HCT116 (cell line): ENCODE data around the gene CD34. TPM values are rescaled to one million over a fixed set of nuclear protein-coding genes. Genes with fewer than 3 reads are reported as not detected.

ENCODE experiments used
- ATAC-seq: fragments of 200-7000 bp; cut with Tn5 transposase; 2 replicates; pipeline ENCODE4 v1.9.1; 2020; ENCODE audit warnings: mild to moderate bottlenecking, moderate library complexity
- BruUV-seq: library from RNA; stranded (reverse); fragments of 400-500 nt; replicated peaks from 2 replicates; lab custom pipeline; 2021; lab: Mats Ljungman, UMichigan
- CTCF ChIA-PET: fragments of 300-600 bp; sonication (Branson Sonifier 250); formaldehyde crosslinking; loops from one replicate; lab custom pipeline; 2021; ENCODE audit warnings: antibody characterized with exemption; lab: Charles Lee
- POLR2A ChIA-PET: fragments of 300-600, 350-600 bp; sonication (Branson Sonifier 250); formaldehyde crosslinking; loops from one replicate; lab custom pipeline; 2021; ENCODE audit warnings: antibody characterized with exemption; lab: Charles Lee
- RAD21 ChIA-PET, 2 experiments: fragments of 300-600 bp; sonication (Branson Sonifier 250); formaldehyde crosslinking; loops; one replicate each; lab custom pipeline; 2023; ENCODE audit warnings: low total read pairs in 2 of 2; ENCODE audit not compliant: uncharacterized antibody in 2 of 2, unreplicated experiment in 2 of 2, low non-redundant PET in 1 of 2; lab: Charles Lee
- DNase-seq: peaks from one replicate; pipeline ENCODE4 v3.0.0-alpha.2; 2010; ENCODE audit warnings: low read depth, low spot score
- H2AFZ ChIP-seq: fragments of 200-600 bp; shearing (Covaris generic), sonication (generic); 2 replicates; pipeline ENCODE4 v1.6.1; 2017; ENCODE audit warnings: low read depth, mixed run types, mixed read lengths, antibody characterized with exemption, low read length; ENCODE audit not compliant: poor library complexity, severe bottlenecking
- H3K27ac ChIP-seq: 2 replicates; pipeline ENCODE4 v1.5.1; 2012; ENCODE audit warnings: low read depth, low read length
- H3K27me3 ChIP-seq: fragments of 200-600 bp; sonication (generic); 2 replicates; pipeline ENCODE4 v1.6.1; 2016; ENCODE audit warnings: mixed run types, low read length, mixed read lengths; ENCODE audit not compliant: insufficient read depth
- H3K36me3 ChIP-seq, 2 experiments: fragments of 200-500 bp in 1 of 2; fragments of 200-600 bp in 1 of 2; sonication (Bioruptor generic) in 1 of 2; sonication (generic) in 1 of 2; 2 replicates each; pipeline versions ENCODE4 v1.5.1 to v1.6.1; 2014 to 2016; ENCODE audit warnings: low read length in 2 of 2, inconsistent platforms in 1 of 2, mixed read lengths in 1 of 2, mixed run types in 1 of 2; ENCODE audit not compliant: insufficient read depth in 2 of 2, control insufficient read depth in 1 of 2
- H3K4me1 ChIP-seq, 2 experiments: fragments of 200-600 bp in 1 of 2; sonication (generic) in 1 of 2; 2 replicates each; pipeline versions ENCODE4 v1.5.1 to v1.6.1; 2012 to 2017; ENCODE audit warnings: low read length in 2 of 2, inconsistent platforms in 1 of 2, mild to moderate bottlenecking in 1 of 2, mixed read lengths in 1 of 2, mixed run types in 1 of 2, moderate library complexity in 1 of 2; ENCODE audit not compliant: insufficient read depth in 2 of 2, control insufficient read depth in 1 of 2
- H3K4me2 ChIP-seq: fragments of 200-600 bp; sonication (generic); 2 replicates; pipeline ENCODE4 v1.6.1; 2017; ENCODE audit warnings: mixed run types, low read length, mixed read lengths
- H3K4me3 ChIP-seq, 2 experiments: fragments of 200-600 bp in 1 of 2; sonication (generic) in 1 of 2; replicated peaks in 1 of 2; 2 replicates each; pipeline ENCODE4 v1.5.1; 2011 to 2016; ENCODE audit warnings: low read length in 2 of 2, control low read depth in 1 of 2, low read depth in 1 of 2, mild to moderate bottlenecking in 1 of 2, mixed read lengths in 1 of 2, mixed run types in 1 of 2
- H3K79me2 ChIP-seq: fragments of 200-600 bp; sonication (generic); 2 replicates; pipeline ENCODE4 v1.6.1; 2017; ENCODE audit warnings: mild to moderate bottlenecking, mixed run types, low read length, moderate library complexity, mixed read lengths; ENCODE audit not compliant: insufficient read depth
- H3K9ac ChIP-seq: fragments of 200-600 bp; sonication (generic); 2 replicates; pipeline ENCODE4 v1.6.1; 2016; ENCODE audit warnings: low read length, mixed read lengths
- H3K9me2 ChIP-seq: fragments of 200-600 bp; sonication (generic), shearing (Covaris generic); 2 replicates; pipeline ENCODE4 v1.6.1; 2017; ENCODE audit warnings: mixed run types, mild to moderate bottlenecking, moderate library complexity; ENCODE audit not compliant: insufficient read depth
- H3K9me3 ChIP-seq, 2 experiments: fragments of 200-500 bp in 1 of 2; fragments of 200-600 bp in 1 of 2; sonication (Bioruptor generic) in 1 of 2; sonication (generic) in 1 of 2; 2 replicates each; pipeline ENCODE4 v1.6.1; 2014 to 2017; ENCODE audit warnings: low read length in 2 of 2, mixed read lengths in 2 of 2, inconsistent platforms in 1 of 2, low read depth in 1 of 2, mild to moderate bottlenecking in 1 of 2, mixed run types in 1 of 2, moderate library complexity in 1 of 2; ENCODE audit not compliant: control insufficient read depth in 1 of 2, insufficient read depth in 1 of 2
- H4K20me1 ChIP-seq: fragments of 200-600 bp; sonication (generic), shearing (Covaris generic); 2 replicates; pipeline ENCODE4 v1.6.1; 2017; ENCODE audit warnings: mixed run types, mild to moderate bottlenecking, moderate library complexity; ENCODE audit not compliant: insufficient read depth
- EGR1 ChIP-seq: IDR thresholded peaks from 2 replicates; pipeline ENCODE4 v1.6.1; 2012; ENCODE audit warnings: low read depth
- ELF1 ChIP-seq: IDR thresholded peaks from 2 replicates; pipeline ENCODE4 v1.6.1; 2012; ENCODE audit warnings: low read depth, borderline replicate concordance
- JUND ChIP-seq: IDR thresholded peaks from 2 replicates; pipeline ENCODE4 v1.6.1; 2012
- TCF7L2 ChIP-seq: IDR thresholded peaks from 2 replicates; pipeline ENCODE4 v1.7.0; 2011; ENCODE audit warnings: borderline replicate concordance, inconsistent platforms; ENCODE audit not compliant: insufficient read depth, insufficient read length; ENCODE audit errors: extremely low read depth
- YY1 ChIP-seq: IDR thresholded peaks from 2 replicates; pipeline ENCODE4 v1.6.1; 2011; ENCODE audit warnings: low read length, low read depth, moderate library complexity, mild to moderate bottlenecking; ENCODE audit not compliant: insufficient replicate concordance; ENCODE audit errors: extremely low read depth
- ZNF274 ChIP-seq: fragments of 200-500 bp; sonication (Bioruptor generic); IDR thresholded peaks from 2 replicates; pipeline ENCODE4 v1.6.1; 2014; ENCODE audit warnings: mild to moderate bottlenecking, low read depth, low read length, inconsistent platforms
- intact Hi-C: fragments of 100-400 bp; cut with micrococcal nuclease; formaldehyde crosslinking; loops from 2 replicates; pipeline ENCODE4 v1.10.0; 2022
- total RNA-seq: library from RNA; stranded (reverse); gene quantifications from one replicate; pipeline ENCODE4 v1.2.1, GENCODE V29; 2021; ENCODE audit not compliant: unreplicated experiment
- TF ChIP-seq, protein P1 (sequence below): IDR thresholded peaks from 2 replicates; pipeline ENCODE4 v1.6.1; 2012; ENCODE audit warnings: low read depth

The CD34 gene
- total RNA-seq, 1 experiment from 2014 or later, result 0.07 TPM

GRCh38 chr1:207956986-207957385 is 46.1 kb upstream of the CD34 start:
- POLR2A ChIA-PET, result interaction anchor here (1.5 kb wide), 1 partner anchor 72 kb away, joined by 3 read pairs; no protein-coding TSS in a partner anchor

More at GRCh38 chr1:207956986-207957385, 46.1 kb upstream of the CD34 start:
- intact Hi-C loops, result no loop called here
- H3K9me2 ChIP-seq, result no peaks in the 10 kb centered on the region
- DNase-seq (no peak), ATAC-seq (no peak)
- 0 out of 2 replicates have a peak, but pooled peaks cover 4% of the 10 kb centered on the region for H3K27me3 ChIP-seq
- H3K4me3 ChIP-seq, result no peak overlapping the region
- no peaks in the 10 kb centered on the region for H3K36me3 ChIP-seq
- ChIA-PET CTCF (interaction anchor here (1.3 kb wide), 1 partner anchor 11 kb away, joined by 3 read pairs; no protein-coding TSS in a partner anchor), RAD21 (no interaction called here)
- H2AFZ ChIP-seq, result no peak overlapping the region
- H4K20me1 ChIP-seq, result no peaks in the 10 kb centered on the region
- BruUV-seq, result no TSS peak
- H3K79me2 ChIP-seq, result no peaks in the 10 kb centered on the region
- no peak overlapping the region for H3K4me2 ChIP-seq
- H3K4me1 ChIP-seq, result no peaks in the 10 kb centered on the region
- H3K9ac ChIP-seq, result no peak overlapping the region
- no peaks in the 10 kb centered on the region for H3K9me3 ChIP-seq
- H3K27ac ChIP-seq, result no peak overlapping the region
- TF ChIP-seq, protein P1, sequence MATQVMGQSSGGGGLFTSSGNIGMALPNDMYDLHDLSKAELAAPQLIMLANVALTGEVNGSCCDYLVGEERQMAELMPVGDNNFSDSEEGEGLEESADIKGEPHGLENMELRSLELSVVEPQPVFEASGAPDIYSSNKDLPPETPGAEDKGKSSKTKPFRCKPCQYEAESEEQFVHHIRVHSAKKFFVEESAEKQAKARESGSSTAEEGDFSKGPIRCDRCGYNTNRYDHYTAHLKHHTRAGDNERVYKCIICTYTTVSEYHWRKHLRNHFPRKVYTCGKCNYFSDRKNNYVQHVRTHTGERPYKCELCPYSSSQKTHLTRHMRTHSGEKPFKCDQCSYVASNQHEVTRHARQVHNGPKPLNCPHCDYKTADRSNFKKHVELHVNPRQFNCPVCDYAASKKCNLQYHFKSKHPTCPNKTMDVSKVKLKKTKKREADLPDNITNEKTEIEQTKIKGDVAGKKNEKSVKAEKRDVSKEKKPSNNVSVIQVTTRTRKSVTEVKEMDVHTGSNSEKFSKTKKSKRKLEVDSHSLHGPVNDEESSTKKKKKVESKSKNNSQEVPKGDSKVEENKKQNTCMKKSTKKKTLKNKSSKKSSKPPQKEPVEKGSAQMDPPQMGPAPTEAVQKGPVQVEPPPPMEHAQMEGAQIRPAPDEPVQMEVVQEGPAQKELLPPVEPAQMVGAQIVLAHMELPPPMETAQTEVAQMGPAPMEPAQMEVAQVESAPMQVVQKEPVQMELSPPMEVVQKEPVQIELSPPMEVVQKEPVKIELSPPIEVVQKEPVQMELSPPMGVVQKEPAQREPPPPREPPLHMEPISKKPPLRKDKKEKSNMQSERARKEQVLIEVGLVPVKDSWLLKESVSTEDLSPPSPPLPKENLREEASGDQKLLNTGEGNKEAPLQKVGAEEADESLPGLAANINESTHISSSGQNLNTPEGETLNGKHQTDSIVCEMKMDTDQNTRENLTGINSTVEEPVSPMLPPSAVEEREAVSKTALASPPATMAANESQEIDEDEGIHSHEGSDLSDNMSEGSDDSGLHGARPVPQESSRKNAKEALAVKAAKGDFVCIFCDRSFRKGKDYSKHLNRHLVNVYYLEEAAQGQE, result no peak
- TF ChIP-seq TCF7L2 (no peak), ELF1 (no peak), YY1 (no peak), EGR1 (no peak), ZNF274 (no peak), JUND (no peak)
